HG02840 (cell line): ENCODE measurements around the gene ARHGAP5.

Experiments
- ATAC-seq: cut with Tn5 transposase; IDR thresholded peaks from one replicate; pipeline ENCODE4 v1.9.1; 2021; ENCODE audit warnings: mild to moderate bottlenecking, moderate library complexity, moderate number of reproducible peaks; ENCODE audit not compliant: unreplicated experiment, low FRiP score

The ARHGAP5 gene

DNA sequence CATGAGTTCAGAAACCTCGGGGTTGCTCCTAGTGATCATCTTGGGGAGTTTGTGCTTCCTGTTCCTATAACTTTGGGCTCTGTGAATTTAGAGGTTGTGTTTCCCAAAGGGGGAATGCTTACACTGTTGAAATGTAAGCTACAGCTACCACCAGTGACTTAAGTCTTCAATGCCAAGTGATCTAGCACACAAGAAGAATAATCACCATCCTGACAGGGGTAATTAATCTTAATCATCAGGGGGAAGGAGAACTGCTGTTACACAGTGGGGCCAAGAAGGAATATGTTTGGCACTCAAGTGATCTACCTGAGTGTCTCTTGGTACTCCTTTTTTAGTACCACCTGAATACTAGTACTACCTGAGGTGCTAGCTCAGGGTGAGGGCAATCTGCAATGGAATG lies 89.8 kb downstream of the ARHGAP5 start:
- ATAC-seq = no peak

DNA sequence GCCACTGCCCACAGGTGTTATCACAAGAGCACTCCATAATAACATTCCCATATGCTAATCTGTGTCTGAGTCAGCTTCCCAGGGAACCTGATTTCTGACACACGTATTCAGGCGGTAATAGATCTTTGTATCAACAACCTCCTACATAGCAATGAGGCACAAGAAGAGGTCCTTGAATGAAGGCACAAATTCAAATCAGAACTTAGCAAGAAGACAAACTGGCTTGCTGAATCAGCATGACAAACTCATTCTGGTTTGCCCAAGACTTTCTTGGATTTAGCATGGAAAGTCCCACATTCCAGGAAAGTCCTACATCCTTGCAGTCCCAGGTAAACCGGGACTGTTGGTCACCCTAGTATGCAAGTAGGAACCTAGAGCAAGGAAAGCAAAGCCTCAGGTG lies 90.8 kb downstream of the ARHGAP5 start:
- ATAC-seq = no peak

DNA sequence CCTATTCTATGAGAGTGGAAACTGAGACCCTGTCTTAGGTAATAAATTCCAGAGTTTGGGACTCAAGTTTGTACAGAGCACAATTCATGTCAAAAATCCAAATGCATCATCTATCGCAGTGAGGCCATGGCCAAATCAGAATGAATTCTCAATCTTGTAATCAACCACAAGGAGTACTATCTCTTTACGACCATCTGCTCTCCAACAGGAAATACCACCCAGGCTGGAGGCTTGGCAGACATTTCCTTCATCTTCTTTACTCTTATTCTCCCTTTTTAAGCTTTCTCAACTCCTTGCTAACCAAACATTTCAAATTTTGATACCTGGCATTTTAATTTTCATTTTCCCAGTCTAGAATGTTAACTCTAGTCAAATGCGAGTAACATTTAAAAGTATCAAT lies 92.1 kb downstream of the ARHGAP5 start:
- ATAC-seq = no peak

DNA sequence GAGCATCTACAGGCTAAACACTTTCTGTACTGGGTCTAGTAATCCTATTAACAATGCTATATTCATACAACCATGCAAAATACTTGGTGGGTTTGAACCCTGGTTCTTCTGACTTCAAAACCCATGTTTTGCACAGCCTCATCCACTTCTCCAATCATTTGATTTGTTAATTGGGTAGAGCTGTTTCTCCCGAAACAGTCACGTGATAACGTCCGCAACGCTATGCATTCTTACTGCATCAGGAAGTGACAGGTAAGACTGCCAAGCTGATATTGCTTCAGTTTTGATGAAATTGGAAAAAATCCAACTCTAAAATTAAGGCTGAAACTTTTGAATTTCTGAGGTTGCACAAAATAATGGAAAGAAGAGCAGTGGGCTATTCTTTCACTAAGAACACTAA lies 94.4 kb downstream of the ARHGAP5 start:
- ATAC-seq = no peak

DNA sequence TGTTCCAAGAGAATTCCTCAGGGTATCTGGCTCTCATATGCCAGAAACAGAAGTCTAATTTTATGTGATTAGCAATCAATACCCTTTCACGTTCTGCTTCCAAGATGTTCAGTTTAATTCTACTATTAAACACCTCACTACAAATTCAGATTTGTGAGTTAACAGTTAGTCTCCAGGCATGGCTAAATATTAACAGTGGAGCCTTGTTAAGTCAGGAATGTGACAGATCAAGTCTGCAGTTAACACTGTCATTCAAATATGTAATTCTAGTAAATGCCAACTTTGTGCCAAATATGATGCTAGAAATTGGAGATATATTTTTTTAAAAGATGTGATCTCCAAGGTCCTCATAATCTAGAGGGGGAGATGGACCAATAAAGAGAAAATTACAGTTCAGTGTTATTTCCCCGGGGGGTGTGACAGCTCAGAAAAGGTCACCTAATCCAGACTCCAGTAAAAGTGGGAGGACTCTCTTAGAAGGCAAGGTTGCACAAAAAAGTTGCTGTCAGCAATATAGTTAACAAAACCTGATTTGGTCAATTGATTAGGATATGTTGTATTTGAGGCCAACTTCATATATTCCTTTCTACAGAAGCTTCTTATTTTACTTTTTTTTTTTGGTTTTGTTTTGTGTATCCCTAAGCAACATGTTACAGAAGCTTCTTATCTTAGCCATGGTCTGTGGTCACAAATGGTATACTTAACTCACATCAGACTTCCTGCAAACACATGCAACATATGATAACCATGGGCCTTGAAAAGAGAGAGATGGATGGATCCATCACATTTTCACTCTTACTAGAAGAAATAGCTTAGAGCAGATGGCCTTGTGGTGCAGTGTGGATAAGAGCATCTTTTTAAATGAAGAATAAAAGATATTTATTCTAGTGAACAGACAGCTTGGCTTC lies 106.3 kb downstream of the ARHGAP5 start:
- ATAC-seq = no peak

DNA sequence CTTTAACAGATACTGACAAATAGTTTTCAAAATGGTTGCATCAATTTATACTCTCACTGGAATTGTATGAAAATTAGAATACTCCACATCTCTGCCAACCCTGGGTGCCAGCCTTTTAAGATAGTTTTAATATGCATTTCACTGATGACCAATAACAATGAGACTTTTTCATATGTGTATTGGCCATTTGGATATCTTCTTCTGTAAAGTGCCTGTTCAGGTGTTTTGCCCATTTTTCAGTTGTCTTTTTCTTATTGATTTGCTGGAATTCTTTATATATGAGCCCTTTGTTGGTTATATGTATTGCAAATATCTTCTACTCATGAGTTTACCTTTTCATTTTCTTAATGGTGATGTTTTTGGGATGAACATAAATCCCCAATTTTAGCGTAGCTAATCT lies 108.0 kb downstream of the ARHGAP5 start:
- no peak for ATAC-seq

DNA sequence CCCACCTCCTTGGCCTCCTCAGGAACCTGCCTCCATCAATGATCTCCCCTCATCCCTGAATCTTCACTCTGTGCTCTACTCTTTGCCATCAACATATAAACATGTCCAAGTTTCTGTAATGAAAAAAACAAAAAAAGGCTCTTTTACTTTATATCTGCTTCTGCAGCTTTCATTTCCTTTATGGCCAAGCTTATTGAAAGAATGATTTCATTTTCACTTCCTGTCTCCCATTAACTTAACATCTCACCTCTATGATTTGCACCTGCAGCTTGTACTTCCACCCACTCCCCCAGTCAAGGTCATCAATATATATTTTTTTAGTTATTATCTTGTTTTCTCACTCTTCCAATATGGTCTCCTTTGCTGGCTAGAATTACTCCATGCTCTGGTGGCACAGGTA lies 109.1 kb downstream of the ARHGAP5 start:
- no peak for ATAC-seq

DNA sequence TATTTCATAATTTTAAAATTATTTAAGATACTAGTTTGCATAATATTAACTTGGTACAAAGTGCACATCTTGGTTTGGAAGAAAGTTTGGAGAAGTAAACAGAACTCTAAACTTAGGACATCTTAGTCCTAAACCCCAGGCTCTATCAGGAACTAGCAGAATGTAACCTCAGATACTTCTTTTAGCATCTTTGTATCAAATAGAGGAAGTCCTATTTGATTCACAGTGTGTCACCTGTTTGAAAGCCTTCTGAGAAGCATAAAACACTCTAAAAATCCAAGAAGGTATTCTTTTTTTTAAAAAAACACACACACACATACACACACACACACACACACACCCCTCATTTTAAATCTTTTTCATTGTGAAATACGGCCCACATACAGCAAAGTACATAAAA lies 112.7 kb downstream of the ARHGAP5 start:
- no peak for ATAC-seq

DNA sequence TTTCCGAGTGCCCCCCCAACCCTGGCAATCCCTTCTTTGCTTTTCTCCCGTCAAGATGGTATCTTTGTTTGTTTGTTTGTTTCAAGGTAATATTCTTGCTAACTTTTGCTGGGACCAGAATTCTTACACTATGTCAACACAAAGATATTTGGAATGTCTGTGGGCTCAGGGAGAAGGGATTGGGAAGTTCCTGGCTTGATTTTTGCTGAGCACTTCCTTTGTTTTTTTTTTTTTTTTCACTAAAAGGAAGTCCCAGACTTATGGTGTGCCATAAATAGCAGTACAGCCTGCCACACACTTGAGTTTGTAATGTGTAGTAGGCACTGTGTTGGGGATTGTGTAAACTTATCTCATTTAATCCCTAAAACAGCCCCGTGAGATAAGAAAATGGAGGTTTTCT lies 113.6 kb downstream of the ARHGAP5 start:
- ATAC-seq = no peak

DNA sequence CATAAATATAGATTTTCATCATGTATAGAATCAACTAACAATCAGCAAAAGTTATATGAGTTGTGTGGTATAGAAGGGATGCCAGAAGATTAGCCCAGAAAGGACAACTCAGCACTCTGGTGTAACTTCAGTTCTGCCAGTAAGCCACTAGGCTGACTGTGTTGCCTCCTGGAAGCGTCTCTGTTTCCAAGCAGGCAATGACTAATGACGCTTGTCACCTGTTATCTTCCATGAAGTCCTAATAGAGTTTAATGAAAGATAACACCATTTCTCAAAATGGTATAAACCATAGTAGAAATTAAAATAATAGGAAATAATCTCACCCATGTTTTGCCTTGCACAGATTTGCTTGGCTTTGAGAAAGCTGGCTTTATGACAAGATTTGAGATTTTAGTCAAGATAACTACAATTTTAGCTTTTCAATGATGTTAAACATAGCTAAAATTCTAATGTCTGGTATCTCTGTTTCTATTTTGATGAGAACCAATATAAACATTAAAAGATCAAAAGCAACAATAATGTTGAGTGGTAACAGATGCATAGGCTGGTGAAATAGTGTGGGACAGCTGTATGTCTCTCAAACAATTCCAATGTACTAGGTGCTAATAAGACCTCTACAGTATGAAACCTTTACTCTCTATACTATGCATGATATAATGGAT lies 115.7 kb downstream of the ARHGAP5 start:
- ATAC-seq = no peak

DNA sequence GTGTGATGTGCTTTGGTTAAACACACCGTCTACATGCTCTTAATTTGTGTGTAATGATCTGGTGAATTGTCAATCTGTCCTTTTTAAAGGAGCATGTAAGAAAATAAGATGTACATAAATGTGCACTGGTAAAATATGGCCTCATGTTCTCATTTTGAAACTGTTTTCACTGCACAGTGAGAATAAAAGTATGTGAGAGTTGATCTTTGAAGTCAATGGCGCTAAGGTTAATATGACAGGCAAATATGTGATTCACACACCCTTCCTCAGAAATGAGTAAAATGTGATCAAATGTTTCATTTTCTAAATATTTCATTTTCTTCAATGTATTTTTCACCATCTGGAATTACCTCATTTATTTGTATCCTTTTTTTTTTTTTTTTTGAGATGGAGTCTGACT lies 116.4 kb downstream of the ARHGAP5 start:
- no peak for ATAC-seq

DNA sequence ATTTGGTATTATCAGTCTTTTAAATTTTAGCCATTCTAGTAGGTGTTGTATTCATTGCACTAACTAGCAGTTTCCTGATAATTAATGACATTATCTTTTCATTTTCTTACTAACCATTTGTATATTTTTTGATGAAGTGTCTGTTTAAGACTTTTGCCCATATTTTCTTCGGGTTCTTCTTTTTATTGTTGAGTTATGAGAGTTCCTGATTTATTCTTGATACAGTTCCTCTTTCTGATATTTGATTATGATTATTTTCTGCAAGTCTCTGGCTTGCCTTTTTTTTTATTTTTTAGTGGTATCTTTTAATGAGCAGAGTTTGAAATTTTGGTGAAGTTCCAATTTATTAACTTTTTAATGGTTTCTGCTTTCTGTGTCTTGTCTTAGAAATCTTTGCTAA lies 118.5 kb downstream of the ARHGAP5 start:
- no peak for ATAC-seq

DNA sequence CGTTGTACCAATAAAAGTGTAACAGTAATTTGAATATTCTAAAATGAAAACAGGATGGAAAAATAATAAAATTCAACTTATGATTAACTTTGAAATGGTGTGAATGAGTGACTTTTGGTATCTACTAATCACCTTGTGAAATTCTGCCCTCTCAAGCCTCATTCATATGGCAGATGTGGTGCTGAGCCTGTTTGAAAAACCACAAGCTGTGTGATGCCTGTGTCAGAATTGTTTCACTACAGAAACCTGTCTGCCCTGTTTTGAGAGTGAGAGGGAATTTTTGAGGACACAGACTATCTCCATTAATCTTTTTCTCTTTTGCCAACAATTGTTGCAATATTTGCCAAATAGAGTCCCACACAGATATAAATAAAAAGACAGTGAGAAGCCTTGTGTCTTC lies 120.8 kb downstream of the ARHGAP5 start:
- ATAC-seq = no peak

DNA sequence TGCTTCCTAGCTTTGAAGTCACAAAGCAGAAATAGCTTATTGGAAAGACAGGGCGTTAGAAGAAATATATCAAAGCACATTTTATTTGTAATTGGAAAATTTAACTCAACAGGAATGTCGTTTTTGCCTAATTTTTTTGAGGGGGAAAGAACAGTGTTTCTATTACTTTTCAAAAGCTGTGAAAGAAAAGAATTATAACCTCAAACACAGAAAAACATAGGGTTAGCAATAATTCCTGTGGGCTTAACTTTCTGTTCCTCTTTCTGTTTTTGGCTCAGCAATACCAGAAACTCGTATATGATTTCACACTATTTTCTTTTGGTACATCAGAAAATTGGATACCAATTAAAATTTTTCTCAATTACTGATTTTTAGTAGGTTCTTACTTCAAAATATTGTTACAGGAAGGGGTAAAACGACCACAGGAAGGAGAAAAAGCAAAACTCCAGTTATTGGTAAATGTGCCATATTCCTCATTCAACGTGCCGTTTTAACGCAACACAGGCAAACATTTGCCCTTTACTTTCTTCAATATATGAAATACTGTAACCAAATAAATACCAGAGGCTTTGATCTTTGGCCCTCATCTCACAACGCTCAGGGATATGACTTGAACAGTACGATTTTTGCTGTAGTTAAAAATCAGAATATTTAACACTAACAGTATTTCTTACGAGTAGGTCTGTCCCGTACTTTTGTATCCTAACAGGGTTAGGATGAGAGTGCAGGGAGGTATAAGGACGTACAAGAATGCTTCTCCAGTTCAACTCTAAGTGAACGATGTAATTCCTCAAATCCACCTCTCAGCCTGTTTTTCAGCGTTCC lies 123.5 kb downstream of the ARHGAP5 start:
- peak; percentile 0 for ATAC-seq

DNA sequence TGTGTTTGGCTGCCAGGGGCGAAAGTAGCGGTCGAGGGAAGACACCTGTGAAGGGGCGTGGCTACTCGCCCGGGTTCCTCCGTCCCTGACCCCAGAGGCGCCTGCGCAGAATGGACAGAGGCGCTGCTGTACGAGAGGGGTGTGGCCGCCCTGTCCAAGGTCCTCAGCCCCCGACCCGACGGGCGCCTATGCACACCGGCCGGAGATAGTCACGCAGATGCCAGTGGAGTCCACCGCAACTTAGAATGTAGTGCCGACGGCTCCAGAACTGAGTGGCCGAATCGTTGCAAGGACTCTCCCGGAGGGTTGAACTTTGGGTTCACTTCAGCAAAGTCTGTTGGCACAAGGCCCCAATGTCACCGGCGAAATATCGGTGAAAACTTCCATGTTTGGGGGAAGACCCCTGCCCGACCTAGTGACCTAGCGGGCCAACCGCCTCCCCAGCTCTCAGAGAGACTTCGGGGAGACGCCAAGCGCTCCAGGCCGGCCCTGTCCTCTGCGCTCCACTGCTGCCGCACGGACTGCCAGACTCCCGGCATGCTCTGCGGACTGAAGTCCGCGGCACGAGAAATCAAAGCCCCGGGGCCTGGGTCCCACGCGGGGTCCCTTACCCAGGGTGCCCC lies 124.2 kb downstream of the ARHGAP5 start:
- peak; percentile 52 for ATAC-seq

DNA sequence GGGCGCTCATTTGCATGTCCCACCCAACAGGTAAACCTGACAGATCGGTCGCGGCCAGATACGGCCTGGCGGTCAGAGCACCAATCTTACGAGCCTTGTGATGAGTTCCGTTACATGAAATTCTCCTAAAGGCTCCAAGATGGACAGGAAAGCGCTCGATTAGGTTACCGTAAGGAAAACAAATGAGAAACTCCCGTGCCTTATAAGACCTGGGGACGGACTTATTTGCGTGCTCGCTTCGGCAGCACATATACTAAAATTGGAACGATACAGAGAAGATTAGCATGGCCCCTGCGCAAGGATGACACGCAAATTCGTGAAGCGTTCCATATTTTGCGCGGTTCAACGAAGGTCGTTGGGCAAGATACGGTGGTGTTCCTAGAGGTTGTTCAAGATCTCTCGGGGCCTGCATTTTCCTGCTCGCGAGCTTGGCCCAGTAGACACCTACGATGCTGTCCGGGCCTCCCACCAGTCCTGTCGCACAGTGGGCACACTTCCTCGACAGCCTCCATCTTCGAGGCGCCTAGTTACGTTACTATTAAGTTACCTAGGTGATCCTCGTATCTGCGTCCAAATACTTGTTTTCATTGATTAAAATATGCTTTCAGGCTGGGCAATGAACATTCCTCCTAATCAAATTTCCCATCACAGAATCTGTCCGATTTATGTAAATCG lies 124.8 kb downstream of the ARHGAP5 start, which contains the start of gene RNU6-7:
TSS of gene RNU6-7 (plus strand) at position 230 of the 675 bp plus-strand sequence.
- ATAC-seq = no peak

DNA sequence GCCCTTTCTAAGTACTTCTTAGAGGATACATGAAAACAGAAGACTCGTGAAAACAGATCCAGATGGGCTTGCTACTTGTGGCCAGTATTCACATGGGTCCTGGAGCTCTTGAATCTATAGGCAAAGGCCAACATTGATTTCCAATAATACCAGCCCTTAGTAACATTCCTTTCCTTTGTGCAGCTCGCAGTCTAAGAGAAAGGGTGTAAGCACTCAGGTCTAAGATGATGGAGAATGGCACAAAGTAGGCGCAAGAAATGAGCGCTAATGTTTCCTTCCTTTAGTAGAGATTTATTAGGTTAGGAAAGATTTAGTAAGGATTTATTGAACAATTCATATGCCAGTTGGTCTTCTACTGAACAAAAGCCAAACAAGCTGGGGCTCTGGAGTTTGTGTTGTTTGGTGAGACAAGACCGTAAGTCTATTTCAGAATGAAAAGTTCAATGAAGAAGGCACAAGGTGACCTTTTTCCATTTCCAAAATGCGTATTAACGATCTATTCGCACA lies 125.4 kb downstream of the ARHGAP5 start:
- no peak for ATAC-seq

DNA sequence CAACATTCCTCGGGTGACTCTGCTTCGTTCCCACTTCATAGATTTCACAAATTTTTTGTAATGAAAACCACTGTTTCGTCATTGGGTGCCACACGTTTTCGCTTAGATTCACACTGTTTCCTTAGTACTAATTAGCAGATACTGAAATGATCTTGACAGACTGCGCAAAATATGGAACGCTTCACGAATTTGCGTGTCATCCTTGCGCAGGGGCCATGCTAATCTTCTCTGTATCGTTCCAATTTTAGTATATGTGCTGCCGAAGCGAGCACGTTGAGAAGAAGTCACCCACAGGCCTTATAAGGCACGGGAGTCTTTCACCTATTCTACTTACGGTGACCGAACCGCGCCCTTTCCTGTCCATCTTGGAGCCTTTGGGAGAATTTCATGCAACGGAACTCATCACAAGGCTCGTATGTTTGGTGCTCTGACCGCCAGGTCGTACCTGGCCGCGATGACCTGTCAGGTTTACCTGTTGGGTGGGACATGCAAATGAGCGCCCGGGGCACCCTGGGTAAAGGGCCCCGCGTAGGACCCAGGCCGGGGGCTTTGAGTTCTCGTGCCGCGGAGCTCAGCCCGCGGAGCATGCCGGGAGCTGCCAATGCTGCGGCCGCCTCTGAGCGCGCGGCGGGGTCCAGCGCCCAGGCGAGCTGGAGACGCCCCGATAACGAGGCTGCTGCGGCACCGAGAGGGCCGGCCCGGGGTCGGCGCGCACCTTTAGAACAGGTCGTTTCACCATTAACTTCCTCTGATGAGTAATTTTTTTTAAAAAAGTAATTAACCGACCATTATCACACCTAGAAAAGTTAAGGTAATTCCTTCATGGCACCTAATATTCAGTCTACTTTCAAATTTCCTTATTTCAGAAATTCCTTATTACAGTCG lies 126.1 kb downstream of the ARHGAP5 start, which contains the start of gene RNU6-8:
TSS of gene RNU6-8 (minus strand) at position 272 of the 885 bp plus-strand sequence.
- ATAC-seq = peak; percentile 67

DNA sequence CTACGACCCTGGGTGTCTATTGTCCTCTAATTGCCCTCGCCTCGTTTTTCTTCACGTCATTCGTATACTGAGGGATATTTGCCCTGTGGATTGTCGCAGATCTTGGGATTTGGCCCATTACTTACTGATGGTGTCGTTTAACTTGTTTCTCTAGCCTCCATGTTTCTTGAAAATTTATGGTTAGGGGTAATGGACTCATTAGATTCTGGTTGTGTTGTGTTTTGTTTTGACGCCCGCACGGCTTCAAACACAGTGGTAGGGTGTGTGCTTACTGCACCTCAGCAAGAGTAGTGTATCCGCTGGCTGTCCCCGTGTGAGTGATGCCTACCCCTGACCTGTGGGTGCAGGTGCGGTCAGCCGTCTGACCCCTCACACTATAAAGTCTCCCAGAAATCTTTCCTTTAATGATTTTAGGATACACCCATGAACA lies 126.8 kb downstream of the ARHGAP5 start:
- ATAC-seq = no peak
